B cell (primary cell): Measurements from ENCODE around the gene TNIP1. TPM values are rescaled to one million over a fixed set of nuclear protein-coding genes. Genes with fewer than 3 reads are reported as not detected.

Experiments used
- ATAC-seq: fragments of 200-7000 bp; cut with Tn5 transposase; one replicate; pipeline ENCODE4 v1.10.0; 2021; ENCODE audit warnings: low read depth, mild to moderate bottlenecking, moderate number of reproducible peaks, moderate library complexity
- CTCF ChIA-PET: fragments of 350-600 bp; sonication (Branson Sonifier 250); formaldehyde crosslinking; loops from one replicate; lab custom pipeline; 2021; ENCODE audit warnings: antibody characterized with exemption, inconsistent platforms; lab: Charles Lee
- POLR2A ChIA-PET: fragments of 350-600 bp; sonication (Branson Sonifier 250); formaldehyde crosslinking; loops from one replicate; lab custom pipeline; 2021; ENCODE audit warnings: antibody characterized with exemption; lab: Charles Lee
- DNase-seq: peaks from one replicate; pipeline ENCODE4 v3.0.0; 2013
- H2AFZ ChIP-seq: 2 replicates; pipeline ENCODE4 v1.6.1; 2012; ENCODE audit warnings: mild to moderate bottlenecking, low read depth, low read length; ENCODE audit not compliant: insufficient read depth, poor library complexity, severe bottlenecking
- H3K27ac ChIP-seq, 2 donors: 1 replicate in 1 of 2; 2 replicates in 1 of 2; pipeline ENCODE4 v1.5.1; 2012 to 2013; ENCODE audit warnings: low read length in 2 of 2, mild to moderate bottlenecking in 2 of 2, moderate library complexity in 1 of 2
- H3K27me3 ChIP-seq, 4 experiments: fragments of 200-600 bp in 1 of 4; sonication (generic) in 1 of 4; replicated peaks in 1 of 4; 1 replicate in 2 of 4; 2 replicates in 2 of 4; pipeline versions ENCODE4 v1.6.1 to v1.7.0; 2013 to 2016; ENCODE audit warnings: low read length in 3 of 4, mild to moderate bottlenecking in 2 of 4, mixed read lengths in 1 of 4, moderate library complexity in 1 of 4; ENCODE audit not compliant: insufficient read depth in 4 of 4, control insufficient read depth in 3 of 4; ENCODE audit errors: control extremely low read depth in 1 of 4
- H3K36me3 ChIP-seq, 2 experiments: replicated peaks in 1 of 2; 1 replicate in 1 of 2; 2 replicates in 1 of 2; pipeline versions ENCODE4 v1.6.1 to v1.7.1; 2013; ENCODE audit warnings: low read length in 1 of 2; ENCODE audit not compliant: insufficient read depth in 2 of 2, control insufficient read depth in 1 of 2; ENCODE audit errors: control extremely low read depth in 1 of 2, extremely low read depth in 1 of 2
- H3K4me1 ChIP-seq, 2 donors: fragments of 200-600 bp in 1 of 2; sonication (generic) in 1 of 2; 1 replicate in 1 of 2; 2 replicates in 1 of 2; pipeline versions ENCODE4 v1.5.1 to v1.6.1; 2013 to 2017; ENCODE audit warnings: low read length in 2 of 2; ENCODE audit not compliant: control insufficient read depth in 2 of 2, insufficient read depth in 2 of 2
- H3K4me2 ChIP-seq: replicated peaks from 2 replicates; pipeline ENCODE3; 2012; ENCODE audit warnings: mild to moderate bottlenecking, low read depth, low read length; ENCODE audit not compliant: poor library complexity, severe bottlenecking
- H3K4me3 ChIP-seq, 5 experiments: fragments of 200-600 bp in 1 of 5; sonication (generic) in 1 of 5; 1 replicate in 3 of 5; 2 replicates in 2 of 5; pipeline versions ENCODE4 v1.5.1 to v1.7.0; 2011 to 2016; ENCODE audit warnings: low read length in 4 of 5, mild to moderate bottlenecking in 4 of 5, low read depth in 2 of 5, control low read depth in 1 of 5, moderate library complexity in 1 of 5; ENCODE audit not compliant: insufficient read depth in 1 of 5; ENCODE audit errors: control extremely low read depth in 1 of 5, extremely low read depth in 1 of 5
- H3K79me2 ChIP-seq: fragments of 200-600 bp; sonication (generic); one replicate; pipeline ENCODE4 v1.6.0; 2016; ENCODE audit warnings: low read length; ENCODE audit not compliant: control insufficient read depth, insufficient read depth
- H3K9ac ChIP-seq: fragments of 200-600 bp; sonication (generic); 2 replicates; pipeline ENCODE4 v1.6.1; 2017; ENCODE audit warnings: mild to moderate bottlenecking, low read length, moderate library complexity
- H3K9me3 ChIP-seq, 3 donors: one replicate each; pipeline versions ENCODE4 v1.6.1 to v1.7.1; 2013; ENCODE audit warnings: low read length in 2 of 3; ENCODE audit not compliant: control insufficient read depth in 2 of 3, insufficient read depth in 1 of 3; ENCODE audit errors: control extremely low read depth in 1 of 3
- H4K20me1 ChIP-seq: 2 replicates; pipeline ENCODE4 v1.6.0; 2012; ENCODE audit warnings: mild to moderate bottlenecking, low read length; ENCODE audit not compliant: insufficient read depth, control insufficient read depth, poor library complexity, severe bottlenecking
- H3K27ac Mint-ChIP-seq: one replicate; pipeline ENCODE4 v1.8.0; 2021; ENCODE audit warnings: mixed read lengths
- H3K27me3 Mint-ChIP-seq: one replicate; pipeline ENCODE4 v1.8.0; 2021; ENCODE audit warnings: mixed read lengths
- H3K4me1 Mint-ChIP-seq: one replicate; pipeline ENCODE4 v1.8.0; 2021; ENCODE audit warnings: mixed read lengths
- H3K4me3 Mint-ChIP-seq: one replicate; pipeline ENCODE4 v1.8.0; 2021; ENCODE audit warnings: mixed read lengths
- H3K9me3 Mint-ChIP-seq: one replicate; pipeline ENCODE4 v1.8.0; 2022; ENCODE audit warnings: mixed read lengths; ENCODE audit not compliant: insufficient read depth
- CTCF ChIP-seq: fragments of 200-600 bp; IDR thresholded peaks from one replicate; pipeline ENCODE4 v1.8.0; 2022; ENCODE audit warnings: antibody characterized with exemption, mild to moderate bottlenecking
- EZH2 ChIP-seq: IDR thresholded peaks from 2 replicates; pipeline ENCODE4 v1.6.1; 2012; ENCODE audit warnings: borderline replicate concordance, low read depth, mild to moderate bottlenecking, moderate library complexity, low read length; ENCODE audit not compliant: insufficient read depth, poor library complexity, severe bottlenecking
- WGBS: methylation state at CpG from one replicate; pipeline ENCODE4 v1.1.5; 2013; ENCODE audit warnings: missing lambda C conversion rate; ENCODE audit not compliant: insufficient coverage; 5-methylcytosine and 5-hydroxymethylcytosine counted together
- intact Hi-C: fragments of 100-400 bp; cut with micrococcal nuclease; formaldehyde crosslinking; loops from one replicate; pipeline ENCODE4 v1.10.0; 2022
- polyA plus RNA-seq: library from polyadenylated mRNA; depleted of rRNA; stranded (reverse); fragments of >200 nt; gene quantifications from 2 replicates; pipeline ENCODE4 v1.2.3, GENCODE V29; 2012
- total RNA-seq, 2 donors: library from RNA; stranded (reverse); fragments of 120-200 nt in 1 of 2; gene quantifications; 1 replicate in 1 of 2; 2 replicates in 1 of 2; pipeline versions ENCODE4 v1.2.3 to v1.2.4, GENCODE V29; 2013 to 2022

The TNIP1 gene
- total and polyA plus RNA-seq, 2 donors (not counting 1 experiment from before 2014, with no cell fraction given) = 108 to 294 TPM

DNA sequence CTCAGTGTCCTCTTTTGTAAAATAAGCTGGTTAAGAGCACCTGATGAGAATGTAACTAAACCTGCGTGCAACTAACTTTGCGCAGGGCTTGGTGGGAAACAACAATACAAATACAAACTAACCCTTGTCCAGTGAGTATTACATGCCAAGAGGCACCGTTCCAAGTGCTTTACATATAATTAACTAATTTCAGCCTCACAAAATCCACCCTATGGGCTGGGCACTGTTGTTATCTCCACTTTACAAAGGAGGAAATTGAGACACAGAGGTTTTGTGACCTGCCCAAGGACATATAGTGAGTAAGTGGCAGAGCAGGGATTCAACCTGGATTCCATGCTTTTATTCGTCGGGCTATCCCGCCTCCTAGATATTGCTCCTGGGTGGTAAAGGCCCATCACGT lies 26.2 kb upstream of the TNIP1 start:
- no peak overlapping the region for H3K27ac ChIP-seq
- no peak overlapping the region for H3K4me2 ChIP-seq
- no peak overlapping the region for H3K4me3 ChIP-seq
- ChIA-PET CTCF (interaction anchor here (1.4 to 48.0 kb wide), 6 partner anchors 8 to 57 kb away, joined by 3 to 1701 read pairs (median 14); partner anchors contain the start of gene ANXA6), POLR2A (no interaction called here)
- no peak for TF ChIP-seq EZH2
- no peak for TF ChIP-seq CTCF
- H3K9me3 ChIP-seq = no peaks in the 10 kb centered on the region
- peaks cover 4 to 20% of the 10 kb centered on the region in 2 donors for H3K4me1 ChIP-seq
- intact Hi-C loops = no loop called here
- DNase-seq (no peak), ATAC-seq (no peak)
- H3K4me1 Mint-ChIP-seq = peaks cover 23% of the 10 kb centered on the region
- H3K79me2 ChIP-seq = peaks cover 16% of the 10 kb centered on the region
- WGBS = 100% methylated on average over 1 of the region's 7 CpGs
- no peak overlapping the region for H2AFZ ChIP-seq
- no peaks in the 10 kb centered on the region for H3K27me3 ChIP-seq
- H4K20me1 ChIP-seq = peaks cover 48% of the 10 kb centered on the region
- no peak overlapping the region for H3K9ac ChIP-seq
- no peak overlapping the region for H3K4me3 Mint-ChIP-seq
- no peaks in the 10 kb centered on the region for H3K27me3 Mint-ChIP-seq
- H3K36me3 ChIP-seq = peaks cover 10 to 96% of the 10 kb centered on the region in 2 experiments
- no peaks in the 10 kb centered on the region for H3K9me3 Mint-ChIP-seq
- no peak overlapping the region for H3K27ac Mint-ChIP-seq

- no peak overlapping the region for H3K4me2 ChIP-seq
- H3K4me3 ChIP-seq = no peak overlapping the region
- intact Hi-C loops = no loop called here
- DNase-seq (no peak), ATAC-seq (no peak)
- ChIA-PET POLR2A (no interaction called here), CTCF (interaction anchor here (1.2 to 48.0 kb wide), 5 partner anchors 9 to 56 kb away, joined by 3 to 1701 read pairs (median 21); partner anchors contain the start of gene ANXA6)
- H4K20me1 ChIP-seq = peaks cover 43% of the 10 kb centered on the region
- H2AFZ ChIP-seq = no peak overlapping the region
- WGBS = no CpG with 5 or more reads among the region's 2 CpGs
- peaks cover 10 to 97% of the 10 kb centered on the region in 2 experiments for H3K36me3 ChIP-seq
- Mint-ChIP-seq H3K9me3 (no peaks in the 10 kb centered on the region), H3K4me1 (peaks cover 27% of the 10 kb centered on the region), H3K27me3 (no peaks in the 10 kb centered on the region), H3K4me3 (no peak overlapping the region), H3K27ac (peak overlapping the region; percentile 34)
- peaks cover 16% of the 10 kb centered on the region for H3K79me2 ChIP-seq
- H3K27ac ChIP-seq = no peak overlapping the region
- peaks cover 4 to 20% of the 10 kb centered on the region in 2 donors for H3K4me1 ChIP-seq
- H3K9me3 ChIP-seq = no peaks in the 10 kb centered on the region
- no peaks in the 10 kb centered on the region for H3K27me3 ChIP-seq
- no peak for TF ChIP-seq EZH2
- no peak overlapping the region for H3K9ac ChIP-seq
These were observed 25.7 kb upstream of the TNIP1 start for GRCh38 chr5:151106509-151106908.
